Coronary artery (tissue), 2 donors: ENCODE data around the gene CHN2.

Source experiments
- DNase-seq: peaks from one replicate; pipeline ENCODE4 v3.0.0-alpha.2; 2017; ENCODE audit warnings: low spot score
- H3K27ac ChIP-seq, 2 donors: fragments of 200-600 bp; sonication (generic); one replicate each; pipeline ENCODE4 v1.5.1; 2016 to 2019
- H3K4me3 ChIP-seq: fragments of 200-600 bp; sonication (generic); 2 replicates; pipeline ENCODE4 v1.5.1; 2016; ENCODE audit warnings: mild to moderate bottlenecking, moderate library complexity
- CTCF ChIP-seq: fragments of 200-600 bp; sonication (generic); IDR thresholded peaks from one replicate; pipeline ENCODE4 v1.5.1; 2019; ENCODE audit warnings: antibody characterized with exemption

CHN2 gene

GRCh38 chr7:29391262-29391661, 196.7 kb downstream of the CHN2 start:
- no peak overlapping the region for H3K4me3 ChIP-seq
- DNase-seq, result no peak
- H3K27ac ChIP-seq, result no peak overlapping the region
- TF ChIP-seq CTCF, result no peak

- TF ChIP-seq CTCF, result no peak
- Histone ChIP-seq H3K4me3 (no peak overlapping the region), H3K27ac (no peak overlapping the region)
- no peak for DNase-seq
Observed at GRCh38 chr7:29394321-29394720, 199.7 kb downstream of the CHN2 start.

GRCh38 chr7:29396563-29396962, 202.0 kb downstream of the CHN2 start:
- TF ChIP-seq CTCF, result no peak
- DNase-seq, result no peak
- Histone ChIP-seq H3K4me3 (no peak overlapping the region), H3K27ac (no peak overlapping the region)

- Histone ChIP-seq H3K27ac (no peak overlapping the region), H3K4me3 (no peak overlapping the region)
- no peak for TF ChIP-seq CTCF
- DNase-seq, result no peak
Observed at GRCh38 chr7:29397398-29397797, 202.8 kb downstream of the CHN2 start.

- no peak for DNase-seq
- no peak for TF ChIP-seq CTCF
- Histone ChIP-seq H3K27ac (no peak overlapping the region), H3K4me3 (no peak overlapping the region)
Observed at GRCh38 chr7:29398011-29398410, 203.4 kb downstream of the CHN2 start.

GRCh38 chr7:29400437-29400836, 205.9 kb downstream of the CHN2 start:
- H3K4me3 ChIP-seq, result no peak overlapping the region
- no peak for DNase-seq
- no peak overlapping the region for H3K27ac ChIP-seq
- TF ChIP-seq CTCF, result no peak

GRCh38 chr7:29401769-29402168, 207.2 kb downstream of the CHN2 start:
- no peak overlapping the region for H3K4me3 ChIP-seq

More at GRCh38 chr7:29401769-29402168, 207.2 kb downstream of the CHN2 start:
- DNase-seq, result no peak
- no peak for TF ChIP-seq CTCF
- H3K27ac ChIP-seq, result no peak overlapping the region
